WTC11 (cell line): ENCODE results near the gene ZNF768.

Experiments used
- ARID4B ChIP-seq: sonication (generic); formaldehyde crosslinking; IDR thresholded peaks from 2 replicates; pipeline ENCODE4 v1.8.0; 2023; ENCODE audit warnings: missing genetic modification reagents, mild to moderate bottlenecking, borderline replicate concordance
- E2F5 ChIP-seq: sonication (generic); formaldehyde crosslinking; IDR thresholded peaks from 2 replicates; pipeline ENCODE4 v1.8.1; 2022; ENCODE audit warnings: mild to moderate bottlenecking, moderate library complexity, missing genetic modification reagents
- FOXJ3 ChIP-seq: sonication (generic); formaldehyde crosslinking; IDR thresholded peaks from 2 replicates; pipeline ENCODE4 v1.9.0; 2021; ENCODE audit warnings: missing genetic modification reagents, mild to moderate bottlenecking, borderline replicate concordance
- KAT7 ChIP-seq: sonication (generic); formaldehyde crosslinking; IDR thresholded peaks from 2 replicates; pipeline ENCODE4 v1.8.1; 2023; ENCODE audit warnings: missing genetic modification reagents, mild to moderate bottlenecking, borderline replicate concordance
- MXD4 ChIP-seq: fragments of 250-450 bp; sonication (Bioruptor Pico); IDR thresholded peaks from 2 replicates; pipeline ENCODE4 v1.8.0; 2021; ENCODE audit warnings: mild to moderate bottlenecking, moderate library complexity, borderline replicate concordance
- NR3C1 ChIP-seq: sonication (generic); formaldehyde crosslinking; conservative IDR thresholded peaks from 2 replicates; pipeline ENCODE4 v1.8.1; 2023; ENCODE audit warnings: low read depth, mild to moderate bottlenecking, missing genetic modification reagents
- SP1 ChIP-seq: sonication (generic); formaldehyde crosslinking; conservative IDR thresholded peaks from 2 replicates; pipeline ENCODE4 v1.8.1; 2022; ENCODE audit warnings: missing genetic modification reagents
- ZBTB43 ChIP-seq: sonication (generic); formaldehyde crosslinking; IDR thresholded peaks from 2 replicates; pipeline ENCODE4 v1.8.1; 2023; ENCODE audit warnings: mild to moderate bottlenecking, missing genetic modification reagents
- TF ChIP-seq, protein P1 (sequence below): sonication (generic); formaldehyde crosslinking; IDR thresholded peaks from 2 replicates; pipeline ENCODE4 v1.8.0; 2022; ENCODE audit warnings: mild to moderate bottlenecking, missing genetic modification reagents
- TF ChIP-seq, protein P2 (sequence below): fragments of 200-600 bp; IDR thresholded peaks from 2 replicates; pipeline ENCODE4 v1.8.0; 2022; ENCODE audit warnings: antibody characterized with exemption

DNA sequence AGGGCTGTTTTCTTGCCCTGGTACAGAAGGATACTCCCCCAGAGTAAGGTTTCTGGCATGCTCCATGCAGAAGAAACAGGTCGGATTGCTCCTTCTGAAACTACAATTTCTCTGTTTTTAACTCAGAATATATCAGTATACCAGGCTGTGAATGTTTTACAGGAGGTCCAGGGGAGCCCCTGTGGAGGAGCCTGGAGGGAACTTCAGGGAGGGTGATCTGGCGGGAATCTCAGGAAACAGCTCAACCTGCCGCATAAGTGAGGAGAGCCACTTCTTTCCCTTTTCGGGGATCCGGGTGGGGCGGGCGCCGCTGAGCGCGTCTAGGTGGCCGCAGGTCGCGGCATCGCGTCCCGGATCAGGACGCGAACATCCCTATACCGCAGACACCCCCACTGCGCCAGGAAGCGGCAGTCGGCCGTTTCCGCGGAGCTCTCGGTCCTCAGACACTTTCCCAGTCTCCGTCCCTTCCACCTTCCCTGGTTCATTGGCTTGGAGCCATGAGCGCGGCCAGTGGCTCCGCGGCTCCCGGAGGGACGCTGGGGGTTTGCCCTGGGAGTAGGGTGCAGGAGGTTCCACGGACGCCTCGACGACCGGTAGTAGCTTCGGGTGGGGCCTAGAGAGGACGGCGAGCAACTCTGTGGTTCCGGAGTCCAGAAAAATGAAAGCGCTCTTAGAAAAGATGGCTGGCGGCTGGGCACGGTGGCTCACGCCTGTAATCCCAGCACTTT lies 34.9 kb upstream of the ZNF768 start:
- TF ChIP-seq SP1 (CRISPR knock-in tag) (no peak), ARID4B (no peak), KAT7 (CRISPR knock-in tag) (no peak), MXD4 (CRISPR knock-in tag) (no peak), E2F5 (no peak), ZBTB43 (CRISPR knock-in tag) (no peak), FOXJ3 (CRISPR knock-in tag) (no peak), NR3C1 (CRISPR knock-in tag) (no peak)
- TF ChIP-seq, protein P1, sequence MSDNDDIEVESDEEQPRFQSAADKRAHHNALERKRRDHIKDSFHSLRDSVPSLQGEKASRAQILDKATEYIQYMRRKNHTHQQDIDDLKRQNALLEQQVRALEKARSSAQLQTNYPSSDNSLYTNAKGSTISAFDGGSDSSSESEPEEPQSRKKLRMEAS (CRISPR knock-in tag) = no peak
- TF ChIP-seq, protein P2, sequence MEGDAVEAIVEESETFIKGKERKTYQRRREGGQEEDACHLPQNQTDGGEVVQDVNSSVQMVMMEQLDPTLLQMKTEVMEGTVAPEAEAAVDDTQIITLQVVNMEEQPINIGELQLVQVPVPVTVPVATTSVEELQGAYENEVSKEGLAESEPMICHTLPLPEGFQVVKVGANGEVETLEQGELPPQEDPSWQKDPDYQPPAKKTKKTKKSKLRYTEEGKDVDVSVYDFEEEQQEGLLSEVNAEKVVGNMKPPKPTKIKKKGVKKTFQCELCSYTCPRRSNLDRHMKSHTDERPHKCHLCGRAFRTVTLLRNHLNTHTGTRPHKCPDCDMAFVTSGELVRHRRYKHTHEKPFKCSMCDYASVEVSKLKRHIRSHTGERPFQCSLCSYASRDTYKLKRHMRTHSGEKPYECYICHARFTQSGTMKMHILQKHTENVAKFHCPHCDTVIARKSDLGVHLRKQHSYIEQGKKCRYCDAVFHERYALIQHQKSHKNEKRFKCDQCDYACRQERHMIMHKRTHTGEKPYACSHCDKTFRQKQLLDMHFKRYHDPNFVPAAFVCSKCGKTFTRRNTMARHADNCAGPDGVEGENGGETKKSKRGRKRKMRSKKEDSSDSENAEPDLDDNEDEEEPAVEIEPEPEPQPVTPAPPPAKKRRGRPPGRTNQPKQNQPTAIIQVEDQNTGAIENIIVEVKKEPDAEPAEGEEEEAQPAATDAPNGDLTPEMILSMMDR = no peak
